Right ventricle myocardium inferior (tissue), 1 donor: ENCODE measurements around the gene PKP4. TPM values are rescaled to one million over a fixed set of nuclear protein-coding genes. Genes with fewer than 3 reads are reported as not detected.

Experiments used
- ATAC-seq: fragments of 200-7000 bp; cut with Tn5 transposase; one replicate; pipeline ENCODE4 v1.9.1; 2020; ENCODE audit warnings: mild to moderate bottlenecking, moderate library complexity
- DNase-seq: peaks from one replicate; pipeline ENCODE4 v3.0.0; 2021; ENCODE audit errors: missing footprints
- intact Hi-C: fragments of 100-400 bp; cut with DNase I; formaldehyde crosslinking; loops from one replicate; pipeline ENCODE4 v1.11.0; 2022
- total RNA-seq: library from RNA; stranded (reverse); fragmentation: NEBNext Ultra II Directional; extraction: Animal tissue kit (Norgen Biotek cat#: 25700); gene quantifications from one replicate; pipeline ENCODE4 v1.2.1, GENCODE V29; 2021
- donor health status: DM: no; HTN: yes; CAD: no; lungs with severe emphysema.

The PKP4 gene
- total RNA-seq, 1 donor from 2014 or later, result 47.9 TPM

- no peak for DNase-seq
- peak; percentile 86 for ATAC-seq
- intact Hi-C loops, result no loop called here
These were observed 194.8 kb downstream of the PKP4 start for GRCh38 chr2:158651358-158652057.

GRCh38 chr2:158655628-158656027 is 198.9 kb downstream of the PKP4 start:
- ATAC-seq, result no peak
- DNase-seq, result no peak
- intact Hi-C loops, result no loop called here

- intact Hi-C loops, result no loop called here
- ATAC-seq (peak; percentile 24), DNase-seq (no peak)
These were observed 199.9 kb downstream of the PKP4 start for GRCh38 chr2:158656492-158657229.

- intact Hi-C loops, result no loop called here
- ATAC-seq (no peak), DNase-seq (no peak)
These were observed 201.6 kb downstream of the PKP4 start for GRCh38 chr2:158658396-158658795.

GRCh38 chr2:158659483-158659882 is 202.7 kb downstream of the PKP4 start:
- intact Hi-C loops, result no loop called here
- DNase-seq, result no peak
- ATAC-seq, result no peak

- intact Hi-C loops, result no loop called here
- ATAC-seq (no peak), DNase-seq (no peak)
These were observed 204.5 kb downstream of the PKP4 start for GRCh38 chr2:158661231-158661630.

- ATAC-seq (no peak), DNase-seq (no peak)
- intact Hi-C loops, result no loop called here
These were observed 205.7 kb downstream of the PKP4 start for GRCh38 chr2:158662421-158662820.

GRCh38 chr2:158663796-158664195 is 207.0 kb downstream of the PKP4 start:
- intact Hi-C loops, result no loop called here
- DNase-seq (no peak), ATAC-seq (no peak)

- intact Hi-C loops, result loop anchor here (5.0 kb wide), 1 partner anchor 52 kb away; no protein-coding TSS in a partner anchor
- DNase-seq, result no peak
- no peak for ATAC-seq
These were observed 208.2 kb downstream of the PKP4 start for GRCh38 chr2:158664987-158665386.

- ATAC-seq (no peak), DNase-seq (no peak)
- intact Hi-C loops, result loop anchor here (5.0 kb wide), 1 partner anchor 52 kb away; no protein-coding TSS in a partner anchor
These were observed 209.0 kb downstream of the PKP4 start for GRCh38 chr2:158665536-158666302.

GRCh38 chr2:158666969-158667368 is 210.2 kb downstream of the PKP4 start:
- intact Hi-C loops, result loop anchor here (5.0 kb wide), 1 partner anchor 50 kb away; no protein-coding TSS in a partner anchor
- no peak for DNase-seq
- ATAC-seq, result no peak

- peak; percentile 54 for ATAC-seq
- no peak for DNase-seq
- intact Hi-C loops, result loop anchor here (5.0 kb wide), 1 partner anchor 50 kb away; no protein-coding TSS in a partner anchor
These were observed 210.8 kb downstream of the PKP4 start for GRCh38 chr2:158667586-158667985.

- intact Hi-C loops, result loop anchor here (5.0 kb wide), 1 partner anchor 49 kb away; no protein-coding TSS in a partner anchor
- peak; percentile 70 for ATAC-seq
These were observed 211.4 kb downstream of the PKP4 start for GRCh38 chr2:158668001-158668765.

GRCh38 chr2:158670292-158670691 is 213.5 kb downstream of the PKP4 start:
- intact Hi-C loops, result no loop called here
- DNase-seq, result no peak
- no peak for ATAC-seq

More at GRCh38 chr2:158668001-158668765, 211.4 kb downstream of the PKP4 start:
- no peak for DNase-seq

GRCh38 chr2:158671360-158672245 is 214.9 kb downstream of the PKP4 start:
- intact Hi-C loops, result no loop called here
- ATAC-seq, result no peak
- DNase-seq, result no peak

GRCh38 chr2:158676295-158676694 is 219.5 kb downstream of the PKP4 start:
- intact Hi-C loops, result loop anchor here (5.0 kb wide), 3 partner anchors 51 to 219 kb away; partner anchors contain the start of genes CCDC148 and PKP4
- DNase-seq (no peak), ATAC-seq (peak; percentile 63)

- ATAC-seq, result peak; percentile 77
These were observed 219.9 kb downstream of the PKP4 start for GRCh38 chr2:158676696-158677095.

More at GRCh38 chr2:158676696-158677095, 219.9 kb downstream of the PKP4 start:
- intact Hi-C loops, result loop anchor here (5.0 kb wide), 3 partner anchors 51 to 219 kb away; partner anchors contain the start of genes CCDC148 and PKP4
- DNase-seq, result no peak
